Ishikawa (cell line): ENCODE measurements around the gene C5.

Experiments
- CEBPB ChIP-seq: IDR thresholded peaks from 2 replicates; pipeline ENCODE4 v1.6.1; 2012
- CREB1 ChIP-seq: IDR thresholded peaks from 2 replicates; pipeline ENCODE4 v1.6.1; 2012; ENCODE audit warnings: low read depth
- EGR1 ChIP-seq: IDR thresholded peaks from 2 replicates; pipeline ENCODE4 v1.6.1; 2012
- EP300 ChIP-seq: IDR thresholded peaks from 2 replicates; pipeline ENCODE4 v1.6.1; 2012; ENCODE audit warnings: borderline replicate concordance
- FOXM1 ChIP-seq: IDR thresholded peaks from 2 replicates; pipeline ENCODE4 v1.6.1; 2012; ENCODE audit warnings: low read depth, borderline replicate concordance
- MAX ChIP-seq: IDR thresholded peaks from 2 replicates; pipeline ENCODE4 v1.6.1; 2012
- NFIC ChIP-seq: IDR thresholded peaks from 2 replicates; pipeline ENCODE4 v1.6.1; 2012
- RAD21 ChIP-seq: IDR thresholded peaks from 2 replicates; pipeline ENCODE4 v1.6.1; 2012; ENCODE audit warnings: low read depth
- REST ChIP-seq: IDR thresholded peaks from 2 replicates; pipeline ENCODE4 v1.6.1; 2012; ENCODE audit warnings: low read depth, mild to moderate bottlenecking
- TAF1 ChIP-seq: IDR thresholded peaks from 2 replicates; pipeline ENCODE4 v1.6.1; 2012; ENCODE audit warnings: low read depth, mild to moderate bottlenecking
- TCF12 ChIP-seq: IDR thresholded peaks from 2 replicates; pipeline ENCODE4 v1.6.1; 2012; ENCODE audit warnings: low read depth
- TEAD4 ChIP-seq: IDR thresholded peaks from 2 replicates; pipeline ENCODE4 v1.6.1; 2012
- YY1 ChIP-seq: IDR thresholded peaks from 2 replicates; pipeline ENCODE4 v1.6.1; 2012; ENCODE audit warnings: low read depth
- ZBTB7A ChIP-seq: IDR thresholded peaks from 2 replicates; pipeline ENCODE4 v1.6.1; 2012; ENCODE audit warnings: low read depth
- TF ChIP-seq, protein P1 (sequence below): IDR thresholded peaks from 2 replicates; pipeline ENCODE4 v1.6.1; 2012

The C5 gene

DNA sequence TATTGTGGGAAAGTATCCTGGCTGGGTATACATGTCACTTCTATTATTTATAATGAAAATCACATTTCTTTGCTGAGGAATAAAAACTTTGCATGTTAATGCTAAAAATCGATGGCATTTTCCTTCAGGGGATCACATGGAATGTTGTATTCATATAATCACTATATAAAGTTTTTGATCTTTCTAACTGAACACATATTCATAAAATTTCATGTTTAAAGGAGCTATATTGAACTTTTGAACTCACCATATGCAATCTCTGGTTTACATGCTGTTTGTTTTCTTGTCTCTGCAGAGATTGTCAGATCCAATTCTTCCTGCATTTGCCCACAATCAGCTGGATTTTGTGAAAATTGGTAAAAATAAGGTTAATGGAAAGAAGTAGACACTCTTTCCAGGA, 90.1 kb downstream of the C5 start:
- TF ChIP-seq ZBTB7A = no peak
- TF ChIP-seq REST = no peak

- TF ChIP-seq RAD21 = no peak
Observed at GRCh38 chr9:120956862-120957261, 93.2 kb downstream of the C5 start.

DNA sequence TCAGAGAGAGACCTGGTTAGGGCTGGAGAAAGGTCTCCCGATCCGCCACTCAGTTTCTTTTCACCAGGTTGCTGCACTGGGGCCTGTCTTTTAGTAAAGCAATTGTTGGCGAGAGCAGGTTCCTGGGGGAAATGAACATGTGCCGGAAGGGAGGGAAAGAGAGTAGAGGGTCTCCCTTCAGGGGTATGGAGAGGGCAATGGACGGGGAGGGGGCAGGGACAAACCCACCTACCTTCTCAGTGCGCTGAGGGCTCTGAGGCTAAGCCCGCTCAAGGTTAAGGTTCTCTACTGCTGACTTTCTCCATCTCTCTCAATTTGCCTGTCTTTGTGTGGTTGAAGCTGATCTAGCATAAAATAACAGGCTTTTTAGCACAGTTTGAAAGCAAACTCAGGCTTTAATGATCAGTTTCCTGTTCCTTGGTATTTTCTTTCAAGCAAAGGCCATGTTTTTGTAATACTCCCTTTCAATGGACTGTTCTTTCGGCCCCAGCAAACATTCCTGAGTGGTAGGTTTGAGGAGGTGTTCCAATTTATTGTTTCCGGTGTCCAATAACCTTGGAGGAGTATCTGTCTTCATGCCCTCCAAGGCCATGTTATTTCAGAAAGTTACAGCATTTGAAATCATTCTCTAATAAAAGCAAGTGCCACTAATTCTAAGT, 98.0 kb downstream of the C5 start:
- TF ChIP-seq CEBPB = no peak
- no peak for TF ChIP-seq EP300
- no peak for TF ChIP-seq CREB1
- TF ChIP-seq, protein P1, sequence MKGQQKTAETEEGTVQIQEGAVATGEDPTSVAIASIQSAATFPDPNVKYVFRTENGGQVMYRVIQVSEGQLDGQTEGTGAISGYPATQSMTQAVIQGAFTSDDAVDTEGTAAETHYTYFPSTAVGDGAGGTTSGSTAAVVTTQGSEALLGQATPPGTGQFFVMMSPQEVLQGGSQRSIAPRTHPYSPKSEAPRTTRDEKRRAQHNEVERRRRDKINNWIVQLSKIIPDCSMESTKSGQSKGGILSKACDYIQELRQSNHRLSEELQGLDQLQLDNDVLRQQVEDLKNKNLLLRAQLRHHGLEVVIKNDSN = no peak
- no peak for TF ChIP-seq RAD21
- no peak for TF ChIP-seq REST

- no peak for TF ChIP-seq EP300
- no peak for TF ChIP-seq CEBPB
- no peak for TF ChIP-seq YY1
- TF ChIP-seq MAX = no peak
- no peak for TF ChIP-seq ZBTB7A
- TF ChIP-seq, protein P1 = no peak
- no peak for TF ChIP-seq TEAD4
- no peak for TF ChIP-seq EGR1
- TF ChIP-seq TAF1 = no peak
- no peak for TF ChIP-seq CREB1
- no peak for TF ChIP-seq RAD21
- no peak for TF ChIP-seq FOXM1
- no peak for TF ChIP-seq NFIC
- TF ChIP-seq REST = no peak
- TF ChIP-seq TCF12 = no peak
Observed at GRCh38 chr9:120950421-120951388, 99.4 kb downstream of the C5 start.

GRCh38 chr9:120949290-120949689, 100.8 kb downstream of the C5 start:
- TF ChIP-seq EGR1 (no peak), NFIC (no peak), MAX (no peak), YY1 (no peak), RAD21 (no peak)
- TF ChIP-seq, protein P1 = no peak
